ENCODE measurements around the gene GLYATL2.

Gene GLYATL2

GRCh38 chr11:58844361-58845005, at the start of gene GLYATL2:
GLYATL2 (minus strand) TSS chr11:58844704; CDS start chr11:58839612, 5,092 bp downstream.
- no peak for DNase-seq

- DNase-seq = no peak
These were observed 49.4 kb upstream of the GLYATL2 start for GRCh38 chr11:58893899-58894298.

- no peak for DNase-seq
These were observed 44.1 kb upstream of the GLYATL2 start for GRCh38 chr11:58888579-58888978.

GRCh38 chr11:58887452-58887851, 42.9 kb upstream of the GLYATL2 start:
- no peak for DNase-seq

GRCh38 chr11:58880625-58881024, 36.1 kb upstream of the GLYATL2 start:
- no peak for DNase-seq

GRCh38 chr11:58880166-58880565, 35.7 kb upstream of the GLYATL2 start:
- no peak for DNase-seq

GRCh38 chr11:58867556-58867955, 23.1 kb upstream of the GLYATL2 start:
- no peak for DNase-seq

- DNase-seq = no peak
These were observed 22.3 kb upstream of the GLYATL2 start for GRCh38 chr11:58866788-58867187.

GRCh38 chr11:58864335-58864734, 19.8 kb upstream of the GLYATL2 start:
- DNase-seq = no peak

- DNase-seq = no peak
These were observed 19.2 kb upstream of the GLYATL2 start for GRCh38 chr11:58863697-58864096.

- no peak for DNase-seq
These were observed 17.0 kb upstream of the GLYATL2 start for GRCh38 chr11:58861533-58861932.

GRCh38 chr11:58856806-58857205, 12.3 kb upstream of the GLYATL2 start:
- no peak for DNase-seq

- no peak for DNase-seq
These were observed 882 bp upstream of the GLYATL2 start for GRCh38 chr11:58845386-58845785.

- DNase-seq = no peak
These were observed 6.7 kb downstream of the GLYATL2 start for GRCh38 chr11:58837707-58838388.

- no peak for DNase-seq
These were observed 12.4 kb downstream of the GLYATL2 start for GRCh38 chr11:58832056-58832645.

GRCh38 chr11:58830673-58831301, 13.7 kb downstream of the GLYATL2 start:
- no peak for DNase-seq

- DNase-seq = no peak
These were observed 14.7 kb downstream of the GLYATL2 start for GRCh38 chr11:58829786-58830185.

GRCh38 chr11:58813693-58814092, 30.8 kb downstream of the GLYATL2 start:
- no peak for DNase-seq

GRCh38 chr11:58811499-58811898, 33.0 kb downstream of the GLYATL2 start:
- DNase-seq = no peak

GRCh38 chr11:58807343-58807742, 37.2 kb downstream of the GLYATL2 start:
- DNase-seq = no peak

- no peak for DNase-seq
These were observed 39.4 kb downstream of the GLYATL2 start for GRCh38 chr11:58805065-58805464.

GRCh38 chr11:58801974-58802545, 42.4 kb downstream of the GLYATL2 start:
- DNase-seq = no peak

- no peak for DNase-seq
These were observed 43.2 kb downstream of the GLYATL2 start for GRCh38 chr11:58801302-58801701.
